Caco-2 (cell line): Measurements from ENCODE around the gene EGFR. TPM values are rescaled to one million over a fixed set of nuclear protein-coding genes. Genes with fewer than 3 reads are reported as not detected.
A peak's percentile ranks its signal among the peaks of the same experiment; 100 is the strongest.

Experiments
- BruUV-seq: library from RNA; stranded (reverse); fragments of 400-500 nt; replicated peaks from 2 replicates; lab custom pipeline; 2021; lab: Mats Ljungman, UMichigan
- CTCF ChIA-PET: fragments of 300-600 bp; sonication (Branson Sonifier 250); formaldehyde crosslinking; loops from one replicate; lab custom pipeline; 2022; ENCODE audit warnings: antibody characterized with exemption; lab: Charles Lee
- POLR2A ChIA-PET: fragments of 300-600 bp; sonication (Branson Sonifier 250); formaldehyde crosslinking; loops from one replicate; lab custom pipeline; 2022; ENCODE audit warnings: antibody characterized with exemption; lab: Charles Lee
- DNase-seq, 2 experiments: peaks; one replicate each; pipeline versions ENCODE4 v3.0.0 to v3.0.0-alpha.2; 2020 to 2022
- H3K27me3 ChIP-seq: replicated peaks from 2 replicates; pipeline ENCODE4 v1.6.0; 2011; ENCODE audit warnings: low read length; ENCODE audit not compliant: control insufficient read depth, insufficient read depth
- H3K36me3 ChIP-seq: 2 replicates; pipeline ENCODE4 v1.5.1; 2011; ENCODE audit warnings: low read length; ENCODE audit not compliant: control insufficient read depth, insufficient read depth
- H3K4me1 ChIP-seq: fragments of 250-450 bp; sonication (Bioruptor Pico); 2 replicates; pipeline ENCODE4 v1.5.1; 2020; ENCODE audit warnings: mild to moderate bottlenecking
- H3K4me3 ChIP-seq: 2 replicates; pipeline ENCODE4 v1.5.1; 2011; ENCODE audit warnings: low read depth, mild to moderate bottlenecking, control low read depth, low read length
- H3K9me3 ChIP-seq: fragments of 250-450 bp; sonication (Bioruptor Pico); 2 replicates; pipeline ENCODE4 v1.5.1; 2020; ENCODE audit warnings: mild to moderate bottlenecking, moderate library complexity
- H3K27ac Mint-ChIP-seq: one replicate; pipeline ENCODE4 v1.8.0; 2022; ENCODE audit warnings: mixed read lengths; ENCODE audit not compliant: unreplicated experiment
- H3K27me3 Mint-ChIP-seq: one replicate; pipeline ENCODE4 v1.8.0; 2022; ENCODE audit warnings: mixed read lengths; ENCODE audit not compliant: insufficient read depth, unreplicated experiment
- H3K36me3 Mint-ChIP-seq: one replicate; pipeline ENCODE4 v1.8.0; 2022; ENCODE audit warnings: mild to moderate bottlenecking, mixed read lengths; ENCODE audit not compliant: insufficient read depth, unreplicated experiment
- H3K4me1 Mint-ChIP-seq: one replicate; pipeline ENCODE4 v1.8.0; 2022; ENCODE audit warnings: low read depth, mixed read lengths; ENCODE audit not compliant: unreplicated experiment
- H3K4me3 Mint-ChIP-seq: one replicate; pipeline ENCODE4 v1.8.0; 2022; ENCODE audit warnings: mild to moderate bottlenecking, moderate library complexity, mixed read lengths; ENCODE audit not compliant: unreplicated experiment
- H3K9me3 Mint-ChIP-seq: one replicate; pipeline ENCODE4 v1.8.0; 2022; ENCODE audit warnings: mixed read lengths; ENCODE audit not compliant: unreplicated experiment
- CTCF ChIP-seq, 2 experiments: fragments of 200-600 bp in 1 of 2; IDR thresholded peaks; 1 replicate in 1 of 2; 2 replicates in 1 of 2; pipeline versions ENCODE4 v1.5.1 to v1.8.0; 2011 to 2022; ENCODE audit warnings: antibody characterized with exemption in 1 of 2, control low read depth in 1 of 2, inconsistent platforms in 1 of 2, low read depth in 1 of 2, low read length in 1 of 2, mild to moderate bottlenecking in 1 of 2, moderate library complexity in 1 of 2; ENCODE audit not compliant: insufficient read depth in 1 of 2, severe bottlenecking in 1 of 2, unreplicated experiment in 1 of 2
- intact Hi-C: fragments of 100-400 bp; cut with micrococcal nuclease; formaldehyde crosslinking; loops from one replicate; pipeline ENCODE4 v1.10.0; 2022; ENCODE audit not compliant: unreplicated experiment
- total RNA-seq: library from RNA; stranded (reverse); gene quantifications from 2 replicates; pipeline ENCODE4 v1.2.3, GENCODE V29; 2022

Gene EGFR
- total RNA-seq, 1 experiment from 2014 or later: 60.1 TPM

DNA sequence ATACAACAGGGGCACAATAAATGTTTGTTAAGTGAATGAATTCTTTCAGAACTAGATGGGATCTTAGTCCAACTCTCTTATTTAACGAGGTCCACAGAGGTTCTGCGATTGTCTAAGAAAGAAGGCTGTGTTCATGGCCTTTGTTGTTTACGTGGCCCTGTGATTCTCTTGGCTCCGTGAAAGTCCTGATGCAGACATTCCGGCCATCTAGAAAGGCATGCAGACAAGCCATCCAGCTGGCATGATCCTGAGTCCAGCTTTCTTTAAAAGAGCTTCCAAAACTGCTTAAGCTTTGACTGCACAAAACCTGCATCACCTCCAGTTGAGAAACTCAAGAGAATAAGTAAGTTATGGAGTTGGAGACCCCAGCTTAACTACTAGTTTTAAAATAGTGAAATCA is 26.0 kb downstream of the EGFR start:
- Mint-ChIP-seq H3K27ac (no peak overlapping the region), H3K4me1 (peaks cover 4% of the 10 kb centered on the region), H3K36me3 (peaks cover 2% of the 10 kb centered on the region), H3K4me3 (no peak overlapping the region), H3K27me3 (no peaks in the 10 kb centered on the region), H3K9me3 (no peaks in the 10 kb centered on the region)
- H3K9me3 ChIP-seq: no peaks in the 10 kb centered on the region
- intact Hi-C loops: no loop called here
- ChIA-PET CTCF (interaction anchor here (0.6 to 1.0 kb wide), 2 partner anchors 21 to 210 kb away, joined by 3 read pairs; no protein-coding TSS in a partner anchor), POLR2A (no interaction called here)
- BruUV-seq: no TSS peak
- no peak for DNase-seq
- H3K4me1 ChIP-seq: peaks cover 37% of the 10 kb centered on the region
- H3K36me3 ChIP-seq: no peaks in the 10 kb centered on the region
- no peak overlapping the region for H3K4me3 ChIP-seq
- no peak for TF ChIP-seq CTCF (IDR thresholded peaks at IDR 0.05; ENCODE audit: insufficient read depth in 1 of 2, low read depth in 1 of 2, low read length in 1 of 2, severe bottlenecking in 1 of 2, unreplicated experiment in 1 of 2)
- H3K27me3 ChIP-seq: no peaks in the 10 kb centered on the region

DNA sequence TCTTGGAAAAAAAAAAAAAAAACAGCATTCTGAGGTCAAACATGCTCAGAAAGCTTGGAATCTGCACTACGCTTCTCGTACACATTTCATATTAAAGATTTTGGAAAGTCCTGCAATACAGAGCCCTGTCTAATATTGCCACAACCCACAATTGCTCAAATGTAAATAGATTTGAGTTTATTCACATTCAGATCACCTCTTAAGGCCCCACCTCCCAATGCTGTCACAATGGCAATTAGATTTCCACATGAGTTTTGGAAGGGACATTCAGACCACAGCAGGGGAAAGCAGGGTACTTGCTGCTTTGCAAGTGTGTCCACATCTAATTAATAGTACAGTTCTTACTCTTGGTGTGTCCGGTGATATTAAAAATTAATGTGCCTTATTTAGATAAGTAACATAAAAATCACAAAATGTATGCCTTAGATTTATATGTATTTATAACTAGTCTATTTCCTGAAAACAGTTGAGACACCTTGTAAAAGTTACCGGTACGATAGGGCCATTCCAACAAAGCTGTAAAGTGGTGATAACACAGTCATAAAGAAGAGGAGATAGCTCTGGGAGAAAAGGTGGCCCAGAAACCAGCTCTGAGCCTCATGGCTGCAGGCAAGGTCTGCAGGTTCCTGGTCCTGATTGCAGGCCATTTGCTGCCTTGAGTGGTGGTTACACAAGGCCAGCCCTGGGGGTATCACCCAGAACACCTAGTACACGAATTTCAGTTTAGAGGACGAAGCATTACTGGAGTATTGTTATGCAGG is 27.9 kb downstream of the EGFR start:
- Histone ChIP-seq H3K27me3 (no peaks in the 10 kb centered on the region), H3K4me1 (peaks cover 37% of the 10 kb centered on the region), H3K9me3 (no peaks in the 10 kb centered on the region), H3K36me3 (no peaks in the 10 kb centered on the region), H3K4me3 (no peak overlapping the region)
- intact Hi-C loops: loop anchor here (1.0 kb wide), 1 partner anchor 19 kb away; no protein-coding TSS in a partner anchor
- peak; percentile 50 to 76 for DNase-seq
- POLR2A ChIA-PET: interaction anchor here (0.6 kb wide), 1 partner anchor 27 kb away, joined by 3 read pairs; no protein-coding TSS in a partner anchor
- Mint-ChIP-seq H3K27ac (peak overlapping the region; percentile 82), H3K36me3 (peaks cover 6% of the 10 kb centered on the region), H3K9me3 (no peaks in the 10 kb centered on the region), H3K27me3 (no peaks in the 10 kb centered on the region), H3K4me3 (no peak overlapping the region), H3K4me1 (peaks cover 4% of the 10 kb centered on the region)
- BruUV-seq: no TSS peak
- TF ChIP-seq CTCF (IDR thresholded peaks at IDR 0.05; ENCODE audit: insufficient read depth in 1 of 2, low read depth in 1 of 2, low read length in 1 of 2, severe bottlenecking in 1 of 2, unreplicated experiment in 1 of 2): no peak
- CTCF ChIA-PET: interaction anchor here (0.9 kb wide), 1 partner anchor 169 kb away, joined by 3 read pairs; no protein-coding TSS in a partner anchor

DNA sequence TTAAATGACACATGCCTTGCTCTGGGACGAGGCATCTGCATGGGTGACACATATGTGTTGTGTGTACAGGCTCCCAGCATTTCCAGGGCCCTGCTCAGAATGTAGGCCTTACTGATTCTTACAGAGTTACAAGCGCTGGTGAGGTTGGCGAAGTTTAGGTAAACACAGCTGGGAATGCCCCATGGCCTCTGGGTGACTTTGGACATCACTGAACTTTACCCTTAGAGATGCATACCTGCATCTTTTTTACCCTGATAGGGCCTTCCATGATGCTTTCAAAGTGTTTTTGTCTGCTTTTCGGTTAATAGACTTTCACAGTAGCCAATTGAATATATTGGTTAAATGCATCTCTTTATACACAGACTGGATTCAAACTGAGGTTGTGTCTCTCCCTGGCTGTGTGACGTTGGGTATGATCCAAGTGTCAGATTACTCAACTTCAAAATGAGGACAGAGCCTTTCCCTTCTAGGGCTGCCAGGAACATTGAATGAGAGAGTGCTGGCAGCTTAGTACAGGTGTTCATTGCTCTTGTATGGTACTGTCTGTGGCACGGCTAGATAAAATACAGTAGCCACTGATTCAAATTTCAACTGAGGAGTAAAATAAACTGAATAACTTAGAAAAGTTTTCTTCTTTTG is 29.5 kb downstream of the EGFR start:
- no peak for DNase-seq
- Mint-ChIP-seq H3K36me3 (peaks cover 6% of the 10 kb centered on the region), H3K4me1 (peaks cover 4% of the 10 kb centered on the region), H3K4me3 (no peak overlapping the region), H3K9me3 (no peaks in the 10 kb centered on the region), H3K27ac (no peak overlapping the region), H3K27me3 (no peaks in the 10 kb centered on the region)
- ChIA-PET CTCF (no interaction called here), POLR2A (no interaction called here)
- Histone ChIP-seq H3K4me3 (no peak overlapping the region), H3K36me3 (no peaks in the 10 kb centered on the region), H3K27me3 (no peaks in the 10 kb centered on the region), H3K4me1 (peaks cover 34% of the 10 kb centered on the region), H3K9me3 (no peaks in the 10 kb centered on the region)
- BruUV-seq: no TSS peak
- intact Hi-C loops: no loop called here
- no peak for TF ChIP-seq CTCF (IDR thresholded peaks at IDR 0.05; ENCODE audit: insufficient read depth in 1 of 2, low read depth in 1 of 2, low read length in 1 of 2, severe bottlenecking in 1 of 2, unreplicated experiment in 1 of 2)
